DOHH2 (cell line): ENCODE results near the gene AKAP13.

Source experiments
- EZH2phosphoT487 ChIP-seq: fragments of 200-600 bp; sonication (generic); IDR thresholded peaks from 2 replicates; pipeline ENCODE4 v1.6.1; 2017; ENCODE audit warnings: borderline replicate concordance, mild to moderate bottlenecking, antibody characterized with exemption, low read length, moderate library complexity, mixed read lengths
- TF ChIP-seq, protein P1 (sequence below): fragments of 200-600 bp; sonication (generic); IDR thresholded peaks from one replicate; pipeline ENCODE4 v1.5.1; 2014; ENCODE audit warnings: antibody characterized with exemption, mild to moderate bottlenecking, low read depth, low read length; ENCODE audit not compliant: poor library complexity, severe bottlenecking

DNA sequence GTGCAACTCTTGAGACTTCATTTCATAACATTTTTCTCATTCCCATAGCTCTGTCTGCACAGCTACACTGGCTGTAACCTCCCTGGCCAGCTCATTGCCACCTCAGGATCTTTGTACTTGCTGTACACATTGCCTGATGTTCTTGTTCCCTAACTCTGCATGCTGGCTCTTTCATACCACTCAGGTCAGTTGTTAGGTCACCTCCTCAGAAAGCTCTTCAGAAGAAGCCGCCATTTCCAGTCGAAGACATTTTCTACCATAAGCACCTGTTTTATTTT, 176.2 kb downstream of the AKAP13 start:
- TF ChIP-seq, protein P1, sequence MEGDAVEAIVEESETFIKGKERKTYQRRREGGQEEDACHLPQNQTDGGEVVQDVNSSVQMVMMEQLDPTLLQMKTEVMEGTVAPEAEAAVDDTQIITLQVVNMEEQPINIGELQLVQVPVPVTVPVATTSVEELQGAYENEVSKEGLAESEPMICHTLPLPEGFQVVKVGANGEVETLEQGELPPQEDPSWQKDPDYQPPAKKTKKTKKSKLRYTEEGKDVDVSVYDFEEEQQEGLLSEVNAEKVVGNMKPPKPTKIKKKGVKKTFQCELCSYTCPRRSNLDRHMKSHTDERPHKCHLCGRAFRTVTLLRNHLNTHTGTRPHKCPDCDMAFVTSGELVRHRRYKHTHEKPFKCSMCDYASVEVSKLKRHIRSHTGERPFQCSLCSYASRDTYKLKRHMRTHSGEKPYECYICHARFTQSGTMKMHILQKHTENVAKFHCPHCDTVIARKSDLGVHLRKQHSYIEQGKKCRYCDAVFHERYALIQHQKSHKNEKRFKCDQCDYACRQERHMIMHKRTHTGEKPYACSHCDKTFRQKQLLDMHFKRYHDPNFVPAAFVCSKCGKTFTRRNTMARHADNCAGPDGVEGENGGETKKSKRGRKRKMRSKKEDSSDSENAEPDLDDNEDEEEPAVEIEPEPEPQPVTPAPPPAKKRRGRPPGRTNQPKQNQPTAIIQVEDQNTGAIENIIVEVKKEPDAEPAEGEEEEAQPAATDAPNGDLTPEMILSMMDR: no peak
- TF ChIP-seq EZH2phosphoT487: no peak
